Adrenal gland (tissue), 12 donors: ENCODE measurements around the gene PPME1. TPM values are rescaled to one million over a fixed set of nuclear protein-coding genes. Genes with fewer than 3 reads are reported as not detected.

Experiments
- DNase-seq, 7 donors: peaks; one replicate each; pipeline ENCODE4 v3.0.0-alpha.2; 2019 to 2020
- H3K27ac ChIP-seq, 5 donors: fragments of 200-600 bp; sonication (generic) in 4 of 5; 1 replicate in 3 of 5; 2 replicates in 2 of 5; pipeline versions ENCODE4 v1.5.1 to v1.8.0; 2016 to 2020; ENCODE audit warnings: mild to moderate bottlenecking in 1 of 5
- H3K27me3 ChIP-seq: fragments of 200-600 bp; 2 replicates; pipeline ENCODE4 v1.8.0; 2021
- H3K36me3 ChIP-seq, 2 donors: fragments of 200-600 bp; replicated peaks in 1 of 2; 1 replicate in 1 of 2; 2 replicates in 1 of 2; pipeline versions ENCODE4 v1.5.1 to v1.8.0; 2018 to 2022
- H3K4me1 ChIP-seq, 2 donors: fragments of 200-600 bp; replicated peaks in 1 of 2; 1 replicate in 1 of 2; 2 replicates in 1 of 2; pipeline versions ENCODE4 v1.5.1 to v1.8.0; 2018 to 2021
- H3K4me3 ChIP-seq, 4 donors: fragments of 200-600 bp; sonication (generic) in 3 of 4; one replicate each; pipeline ENCODE4 v1.5.1; 2016 to 2018
- H3K9me3 ChIP-seq, 3 donors: fragments of 200-600 bp; sonication (generic) in 1 of 3; replicated peaks in 1 of 3; 1 replicate in 2 of 3; 2 replicates in 1 of 3; pipeline versions ENCODE4 v1.5.1 to v1.8.0; 2016 to 2021
- CTCF ChIP-seq, 6 experiments: fragments of 450-650 bp in 4 of 6; fragments of 200-600 bp in 2 of 6; sonication (generic) in 1 of 6; IDR thresholded peaks; 1 replicate in 5 of 6; 2 replicates in 1 of 6; pipeline versions ENCODE4 v1.5.1 to v1.8.0; 2016 to 2021; ENCODE audit warnings: antibody characterized with exemption in 6 of 6, mild to moderate bottlenecking in 2 of 6, moderate library complexity in 1 of 6
- POLR2A ChIP-seq, 2 donors: fragments of 450-650 bp; IDR thresholded peaks; one replicate each; pipeline ENCODE4 v1.6.1; 2017; ENCODE audit warnings: antibody characterized with exemption in 2 of 2, mild to moderate bottlenecking in 2 of 2, moderate library complexity in 1 of 2
- WGBS, 4 donors: extraction: QIAGEN DNeasy Blood & Tissue Kit in 2 of 4; methylation state at CpG; one replicate each; pipeline versions ENCODE4 v1.1.5 to v1.1.7; 2013 to 2017; 5-methylcytosine and 5-hydroxymethylcytosine counted together
- intact Hi-C, 2 donors: fragments of 100-400 bp; cut with DNase I; formaldehyde crosslinking; loops; one replicate each; pipeline versions ENCODE4 v1.14.1 to v1.15.0; 2022 to 2023
- polyA plus RNA-seq, 3 donors: library from polyadenylated mRNA; stranded (reverse); fragments of 200-250 nt in 2 of 3; fragments of 350-450 nt in 1 of 3; fragmentation: Illumina TruSeq in 1 of 3; extraction: RNeasy Lipid Tissue Mini Kit (QIAGEN cat#74804) in 1 of 3; gene quantifications; one replicate each; pipeline ENCODE4 v1.2.3, GENCODE V29; 2013 to 2014
- total RNA-seq, 9 donors: library from RNA; depleted of rRNA in 4 of 9; stranded (reverse); fragments of >200 nt in 4 of 9; fragments of 120-200 nt in 1 of 9; fragmentation: NEBNext Ultra II Directional in 1 of 9; extraction: Animal tissue kit (Norgen Biotek cat#: 25700) in 1 of 9; gene quantifications; one replicate each; pipeline versions ENCODE4 v1.1.0 to v1.2.4, GENCODE V29; 2013 to 2023
- donor health status: healthy with polysubstance abuse.
- donor health status: Bipolar disorder and iron deficiency.
- donor health status: DM: yes; HTN: yes; CAD: no.
- donor health status: DM: no; HTN: no; CAD: no.
- donor health status: DM: no; HTN: no; CAD: no.
- donor health status: DM: yes; HTN: yes; CAD: no.

The PPME1 gene
- total and polyA plus RNA-seq, 12 donors = 29.6 to 71.6 (median 48.2) TPM

DNA sequence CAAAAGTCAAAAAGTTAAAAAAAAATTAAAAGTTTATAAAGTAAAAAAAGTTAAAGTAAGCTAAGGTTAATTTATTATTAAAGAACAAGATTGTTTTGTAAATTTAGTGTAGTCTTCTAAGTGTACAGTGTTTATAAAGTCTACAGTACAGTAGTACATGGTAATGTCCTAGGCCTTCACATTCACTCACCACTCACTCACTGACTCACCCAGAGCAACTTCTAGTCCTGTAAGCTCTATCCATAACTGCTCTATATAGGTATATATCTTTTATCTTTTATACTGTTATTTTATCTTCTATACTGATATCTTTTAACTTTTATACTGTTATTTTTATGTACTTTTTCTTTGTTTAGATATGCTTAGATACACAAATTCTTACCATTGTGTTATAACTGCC is 11.4 kb upstream of the PPME1 start:
- intact Hi-C loops = no loop called here
- H3K4me1 ChIP-seq = peaks cover 3 to 6% of the 10 kb centered on the region in 2 donors
- no peak overlapping the region for H3K27ac ChIP-seq
- H3K9me3 ChIP-seq = no peaks in the 10 kb centered on the region
- no peak for TF ChIP-seq POLR2A (IDR thresholded peaks at IDR 0.05)
- no peaks in the 10 kb centered on the region for H3K27me3 ChIP-seq
- peaks cover 0 to 12% of the 10 kb centered on the region in 2 donors for H3K36me3 ChIP-seq
- DNase-seq = no peak
- H3K4me3 ChIP-seq = no peak overlapping the region

GRCh38 chr11:74162681-74163467 is 8.2 kb upstream of the PPME1 start:
- H3K27ac ChIP-seq = no peak overlapping the region
- H3K36me3 ChIP-seq = peaks cover 0 to 28% of the 10 kb centered on the region in 2 donors
- no peaks in the 10 kb centered on the region for H3K27me3 ChIP-seq
- no peak for DNase-seq
- 88 to 98% (median 95%) methylated on average over 2 of the region's 2 CpGs for WGBS, 4 donors
- no peak for TF ChIP-seq CTCF (IDR thresholded peaks at IDR 0.05)
- no peak for TF ChIP-seq POLR2A (IDR thresholded peaks at IDR 0.05)
- intact Hi-C loops = no loop called here
- no peak overlapping the region for H3K4me3 ChIP-seq
- no peaks in the 10 kb centered on the region for H3K9me3 ChIP-seq
- H3K4me1 ChIP-seq = no peaks in the 10 kb centered on the region

DNA sequence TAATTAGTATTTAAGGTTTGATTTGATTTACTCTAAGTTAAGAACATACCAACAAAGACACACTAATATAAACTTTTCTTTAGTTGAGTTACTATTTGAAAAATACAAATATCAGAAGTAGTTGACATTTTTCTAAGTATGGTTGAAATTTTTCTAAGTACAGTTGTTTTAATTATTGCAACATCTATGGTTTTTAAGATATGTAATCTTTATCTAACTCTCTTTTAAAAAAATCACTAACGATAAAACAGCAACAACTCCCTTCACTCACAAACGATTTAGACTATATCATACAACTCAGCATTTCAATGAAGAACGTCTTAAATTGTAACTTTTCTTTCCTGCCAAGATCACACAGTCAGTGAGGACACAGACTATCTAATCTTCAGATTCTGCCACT is 2.3 kb upstream of the PPME1 start:
- H3K9me3 ChIP-seq = no peaks in the 10 kb centered on the region
- no peak for TF ChIP-seq CTCF (IDR thresholded peaks at IDR 0.05)
- TF ChIP-seq POLR2A (IDR thresholded peaks at IDR 0.05) = no peak
- peaks cover 16 to 40% of the 10 kb centered on the region in 2 donors for H3K4me1 ChIP-seq
- intact Hi-C loops = no loop called here
- WGBS, 4 donors = 66 to 74% (median 70%) methylated on average over 3 of the region's 3 CpGs
- no peak for DNase-seq
- H3K27me3 ChIP-seq = no peaks in the 10 kb centered on the region
- H3K27ac ChIP-seq = no peak overlapping the region
- peaks cover 0 to 28% of the 10 kb centered on the region in 2 donors for H3K36me3 ChIP-seq
- H3K4me3 ChIP-seq = no peak overlapping the region

DNA sequence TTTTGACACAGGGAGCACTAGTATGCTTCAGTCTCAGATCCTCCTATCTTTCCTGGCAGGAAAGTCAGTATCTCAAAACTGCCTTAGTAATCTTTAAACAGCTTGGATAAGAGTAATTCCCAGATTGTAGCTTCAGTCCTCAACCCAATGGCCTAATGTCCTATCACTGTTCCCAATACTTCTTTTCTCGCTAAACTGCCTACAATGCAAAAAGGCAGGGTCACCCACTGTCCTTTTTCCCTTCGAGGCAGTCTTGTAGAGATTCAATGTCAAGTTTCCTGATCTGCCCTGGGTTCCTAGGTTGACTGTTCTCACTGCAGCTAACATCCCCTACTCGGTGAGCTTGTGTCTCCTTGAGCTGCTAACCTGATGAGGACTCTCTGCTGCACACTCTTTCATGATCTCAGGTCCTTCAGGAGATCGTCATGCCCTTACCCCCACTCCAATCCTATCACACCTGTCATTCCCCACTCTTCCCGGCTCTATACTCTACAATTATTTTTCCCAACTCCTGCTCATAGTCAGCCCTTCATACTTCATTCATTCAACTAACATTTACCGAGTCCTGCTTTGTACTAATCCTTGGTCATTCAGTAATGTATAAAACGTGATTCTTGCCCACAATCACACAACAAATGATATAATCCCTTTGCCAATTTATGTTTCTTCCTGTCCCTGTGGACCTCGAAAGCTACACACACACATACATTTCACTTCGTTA is 1.2 kb upstream of the PPME1 start:
- Histone ChIP-seq H3K27me3 (no peaks in the 10 kb centered on the region), H3K4me3 (peak overlapping the region; percentile 48 to 77 (median 51)), H3K27ac (peak overlapping the region in 3 of 5 donors; percentile 81 to 95 (median 91)), H3K4me1 (peaks cover 16 to 50% of the 10 kb centered on the region in 2 donors), H3K9me3 (no peaks in the 10 kb centered on the region), H3K36me3 (peaks cover 0 to 19% of the 10 kb centered on the region in 2 donors)
- intact Hi-C loops = no loop called here
- no peak for DNase-seq
- TF ChIP-seq CTCF (IDR thresholded peaks at IDR 0.05) (no peak), POLR2A (IDR thresholded peaks at IDR 0.05) (no peak)
- WGBS, 4 donors = 6 to 10% (median 8%) methylated on average over 9 of the region's 9 CpGs
